Activated CD8-positive, alpha-beta memory T cell treated with anti-CD3 and anti-CD28 coated beads, Interleukin-2, amount 50 U/mL, for 4 hours (primary cell): ENCODE results near the gene GRAMD4.

Experiments
- DNase-seq: peaks from one replicate; pipeline ENCODE4 v3.0.0-alpha.2; 2020

The GRAMD4 gene

GRCh38 chr22:46695346-46696228, 75.4 kb downstream of the GRAMD4 start:
- DNase-seq = no peak

- no peak for DNase-seq
Observed at GRCh38 chr22:46696229-46696518, 76.0 kb downstream of the GRAMD4 start.

- DNase-seq = no peak
Observed at GRCh38 chr22:46696614-46697013, 76.4 kb downstream of the GRAMD4 start.

DNA sequence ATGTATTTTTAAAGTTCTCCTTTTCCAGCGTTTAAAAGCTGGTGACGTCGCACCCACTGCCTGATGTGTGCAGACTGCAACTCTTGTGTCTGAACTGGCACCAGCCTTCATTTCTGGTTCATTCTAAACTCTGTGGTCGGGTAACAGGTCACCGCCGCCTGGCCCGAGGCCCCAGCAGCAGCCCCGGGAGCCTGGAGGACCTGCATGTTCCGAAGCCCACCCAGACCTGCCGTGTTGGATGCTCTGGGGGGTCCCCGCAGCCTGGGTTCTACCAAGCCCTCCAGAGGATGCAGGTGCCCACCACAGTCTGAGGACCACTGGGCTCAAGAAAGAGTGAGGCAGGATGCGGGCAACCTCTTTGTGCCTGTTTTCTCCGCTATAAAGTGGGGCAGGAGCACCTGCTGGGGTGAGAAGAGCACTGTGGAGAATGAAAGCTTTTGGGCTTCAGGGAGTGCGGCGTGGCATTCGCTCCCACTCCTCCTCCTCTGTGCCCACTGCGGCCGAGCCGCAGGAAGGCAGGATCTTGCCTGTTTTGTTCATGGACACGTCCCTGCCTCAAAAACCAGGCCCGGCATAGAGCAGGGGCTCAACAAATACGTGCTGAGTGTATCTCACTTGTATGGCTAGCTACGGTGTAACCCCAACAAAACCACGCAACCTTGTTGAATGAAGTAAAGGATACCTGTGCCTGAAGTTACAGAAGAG, 77.8 kb downstream of the GRAMD4 start:
- no peak for DNase-seq

GRCh38 chr22:46699091-46699490, 78.9 kb downstream of the GRAMD4 start:
- no peak for DNase-seq

DNA sequence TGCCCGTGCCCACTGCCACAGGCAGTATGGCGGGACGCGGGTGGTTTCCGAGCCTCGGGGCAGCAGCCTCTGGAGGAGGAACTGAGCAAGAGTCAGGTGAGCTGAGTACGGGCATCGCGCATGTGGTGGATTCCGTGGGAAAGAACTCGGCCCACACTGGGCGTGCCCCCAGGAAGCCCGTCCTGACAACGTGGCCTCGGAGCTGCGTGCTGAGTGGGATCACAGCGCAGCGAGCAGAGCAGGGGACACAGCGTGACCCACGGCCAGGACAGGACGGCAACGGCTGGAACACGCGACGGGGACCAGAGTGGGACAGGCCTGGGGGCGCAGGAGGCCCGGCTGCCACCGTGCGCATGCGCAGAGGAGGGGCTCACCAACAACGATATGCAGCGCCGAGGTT, 81.1 kb downstream of the GRAMD4 start:
- DNase-seq = no peak

GRCh38 chr22:46703171-46703995, 83.2 kb downstream of the GRAMD4 start:
- no peak for DNase-seq

DNA sequence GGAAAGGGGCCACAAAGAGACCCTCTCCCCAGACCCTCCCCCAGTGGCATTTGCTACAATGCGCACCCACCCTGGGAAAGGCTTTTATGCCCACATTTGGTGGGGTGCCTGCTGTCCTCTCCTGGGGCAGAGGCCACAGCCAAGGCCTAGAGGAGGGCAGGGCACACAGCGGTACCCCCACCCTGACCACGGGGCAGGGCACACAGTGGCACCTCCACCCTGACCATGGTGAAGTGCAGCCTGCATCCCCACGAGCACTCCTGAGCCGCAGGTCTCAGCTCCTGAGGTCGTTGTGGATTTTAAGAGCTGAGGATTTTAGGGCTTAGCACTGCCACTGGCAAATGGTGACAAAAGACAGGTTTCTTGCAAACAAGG, 83.8 kb downstream of the GRAMD4 start:
- no peak for DNase-seq

- no peak for DNase-seq
Observed at GRCh38 chr22:46706060-46706459, 85.9 kb downstream of the GRAMD4 start.

- DNase-seq = no peak
Observed at GRCh38 chr22:46707305-46707704, 87.1 kb downstream of the GRAMD4 start.

- no peak for DNase-seq
Observed at GRCh38 chr22:46707827-46708570, 87.8 kb downstream of the GRAMD4 start.

- DNase-seq = no peak
Observed at GRCh38 chr22:46708766-46709330, 88.7 kb downstream of the GRAMD4 start.

DNA sequence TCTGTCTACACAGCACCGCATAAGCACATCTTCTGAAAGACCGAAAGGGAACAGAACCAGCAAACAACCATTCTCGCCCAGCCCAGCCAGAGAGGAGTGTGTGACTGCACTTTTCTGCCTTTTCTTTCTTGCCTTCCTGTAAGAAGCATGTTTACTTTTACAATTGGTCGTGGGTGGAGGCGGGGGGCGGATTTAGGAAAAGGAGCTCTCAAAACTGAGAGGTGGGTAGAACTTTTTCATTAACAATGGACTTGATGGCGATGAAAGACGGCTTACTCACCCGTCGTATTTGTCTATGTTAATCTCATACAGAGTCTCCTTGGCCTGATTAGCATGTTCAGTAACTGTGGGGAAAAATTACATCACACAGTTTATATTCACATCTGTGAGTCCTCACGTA, 90.6 kb downstream of the GRAMD4 start:
- DNase-seq = no peak

- no peak for DNase-seq
Observed at GRCh38 chr22:46712288-46712687, 92.1 kb downstream of the GRAMD4 start.

GRCh38 chr22:46714550-46714949, 94.4 kb downstream of the GRAMD4 start:
- no peak for DNase-seq

- DNase-seq = no peak
Observed at GRCh38 chr22:46719921-46720320, 99.7 kb downstream of the GRAMD4 start.

DNA sequence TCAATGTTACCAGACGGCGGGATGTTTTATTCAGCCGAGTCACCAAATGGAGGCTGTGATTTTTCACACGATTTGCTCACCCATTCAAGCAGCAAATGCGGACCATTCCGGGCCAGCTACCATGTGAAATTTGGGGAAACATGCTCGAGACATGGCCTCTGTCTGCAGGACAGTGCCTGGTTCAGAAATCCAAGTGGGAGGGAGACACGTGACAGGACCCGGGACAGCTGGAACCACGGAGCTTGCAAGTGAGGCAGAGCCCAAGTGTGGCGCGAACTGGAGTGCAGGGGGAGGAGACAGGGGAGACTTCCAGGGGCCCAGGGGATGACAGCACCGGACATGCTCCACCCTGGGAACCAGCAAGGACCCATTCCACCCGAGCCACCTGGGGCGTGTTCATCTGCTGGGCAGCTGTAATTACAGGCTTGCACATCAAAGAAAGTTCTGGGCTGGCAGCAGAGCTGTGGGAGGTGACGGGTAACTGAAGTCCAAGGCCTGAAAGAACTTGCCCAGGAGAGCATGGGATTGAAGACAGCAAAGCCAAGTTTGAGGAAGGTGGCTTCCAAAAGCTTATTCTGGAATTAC, 101.4 kb downstream of the GRAMD4 start:
- DNase-seq = no peak

DNA sequence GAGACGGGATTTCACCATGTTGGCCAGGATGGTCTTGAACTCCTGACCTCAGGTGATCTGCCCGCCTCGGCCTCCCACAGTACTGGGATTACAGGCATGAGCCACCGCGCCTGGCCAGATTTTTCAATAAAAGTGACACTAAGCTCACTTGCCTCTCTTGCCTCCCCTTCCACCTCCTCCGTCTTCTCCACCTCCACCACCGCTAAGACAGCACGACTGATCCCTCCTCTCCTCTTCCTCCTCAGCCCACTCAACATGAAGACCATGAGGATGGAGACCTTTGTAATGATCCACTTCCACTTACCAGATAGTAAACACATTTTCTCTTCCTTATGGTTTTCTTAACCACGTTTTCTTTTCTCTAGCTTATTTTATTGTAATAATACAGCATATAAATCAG, 103.7 kb downstream of the GRAMD4 start:
- DNase-seq = no peak

GRCh38 chr22:46725096-46725495, 104.9 kb downstream of the GRAMD4 start:
- no peak for DNase-seq

DNA sequence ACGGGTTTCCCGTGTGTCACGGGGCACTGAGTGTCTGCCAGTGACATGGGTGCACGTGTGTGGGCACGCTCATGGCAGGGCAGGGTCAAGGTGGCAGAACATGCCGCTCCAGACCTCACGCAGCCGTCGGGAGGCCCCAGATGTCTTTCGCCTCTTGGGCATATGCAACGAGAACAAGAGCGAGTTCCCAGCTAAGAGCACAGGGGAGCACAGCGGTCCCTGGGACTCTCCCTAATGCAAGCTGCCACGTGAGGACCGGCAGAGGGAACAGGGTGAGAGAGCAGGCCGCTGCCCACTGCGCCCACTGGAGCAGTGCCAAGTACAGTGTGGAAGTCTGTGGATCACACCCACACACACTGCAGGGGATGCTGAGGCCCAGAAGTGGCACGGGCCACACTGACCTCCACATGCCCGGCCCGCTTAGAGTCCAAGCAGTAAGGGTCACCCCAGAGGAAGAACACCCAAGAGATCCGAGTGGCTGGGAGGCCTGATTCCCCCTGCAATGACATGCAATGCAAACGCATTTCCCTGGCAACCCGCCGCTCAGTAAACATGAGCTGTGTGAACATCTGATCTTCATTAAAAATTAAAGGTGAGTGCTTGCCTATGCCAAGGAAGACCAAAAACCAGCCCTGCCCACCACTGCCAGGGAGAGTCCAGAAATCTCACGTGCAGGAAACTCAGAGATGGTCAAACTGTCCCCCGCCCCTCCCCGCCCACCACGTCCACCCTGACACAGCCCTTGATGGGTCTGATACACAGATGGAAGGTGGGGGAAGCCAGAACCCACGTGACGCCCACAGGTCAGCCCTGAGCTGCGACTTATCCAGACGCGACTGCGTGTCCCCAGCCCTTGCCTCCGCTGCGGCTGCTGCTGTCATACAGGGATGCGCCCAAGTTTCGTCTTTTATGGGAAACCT, 106.1 kb downstream of the GRAMD4 start:
- no peak for DNase-seq

DNA sequence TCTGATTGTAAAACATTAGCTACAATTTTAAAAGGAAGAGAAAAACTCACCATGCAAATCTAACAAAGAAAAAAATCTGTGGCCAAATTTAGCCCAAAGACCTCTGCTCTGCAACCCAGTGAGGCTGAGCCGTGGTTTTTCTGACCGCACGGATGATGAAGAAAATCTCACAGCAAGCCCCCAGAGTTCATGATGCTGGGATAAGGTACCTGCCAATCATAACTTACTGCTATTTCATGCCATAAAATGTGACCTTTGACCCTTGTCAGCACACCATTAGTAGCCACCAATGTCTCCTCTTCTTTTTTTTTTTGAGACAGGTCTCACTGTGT, 106.8 kb downstream of the GRAMD4 start:
- DNase-seq = no peak
